Measurements from ENCODE around the gene BRAF.

The BRAF gene

GRCh38 chr7:140867467-140868462 is 57.0 kb downstream of the BRAF start:
- no peak for DNase-seq
- H3K9me3 ChIP-seq (ENCODE audit: control extremely low read depth in 1 of 5, control insufficient read depth in 4 of 5, insufficient read depth in 2 of 5, low read depth in 1 of 5, low read length in 4 of 5), result peaks cover 0 to 2% (median 0%) of the 10 kb centered on the region in 5 experiments
- no peak overlapping the region for H3K4me3 ChIP-seq (ENCODE audit: control insufficient read depth in 1 of 7, extremely low read depth in 1 of 7, insufficient read depth in 4 of 7, low read depth in 2 of 7, low read length in 6 of 7)
- 100% methylated on average over 2 of the region's 5 CpGs for WGBS (ENCODE audit: insufficient coverage)
- peaks cover 2 to 10% (median 4%) of the 10 kb centered on the region in 4 experiments for H3K36me3 ChIP-seq (ENCODE audit: control insufficient read depth in 4 of 4, insufficient read depth in 4 of 4, low read length in 3 of 4)
- H3K27ac ChIP-seq (ENCODE audit: insufficient read depth in 1 of 2, low read depth in 1 of 2, low read length in 2 of 2, poor library complexity in 1 of 2, severe bottlenecking in 2 of 2), result no peak overlapping the region
- no peaks in the 10 kb centered on the region for H3K27me3 ChIP-seq (replicated peaks in 2 of 5; ENCODE audit: control insufficient read depth in 4 of 5, insufficient read depth in 5 of 5, low read length in 4 of 5)
- CTCF ChIA-PET, result no interaction called here
- POLR2A ChIA-PET, result no interaction called here
- H3K4me1 ChIP-seq (ENCODE audit: control extremely low read depth in 1 of 4, control insufficient read depth in 4 of 4, insufficient read depth in 4 of 4, low read length in 3 of 4), result peaks cover 0 to 13% (median 5%) of the 10 kb centered on the region in 4 experiments

- H3K4me3 ChIP-seq (ENCODE audit: control insufficient read depth in 1 of 7, extremely low read depth in 1 of 7, insufficient read depth in 4 of 7, low read depth in 2 of 7, low read length in 6 of 7), result no peak overlapping the region
- DNase-seq, result no peak
- POLR2A ChIA-PET, result no interaction called here
- H3K27me3 ChIP-seq (replicated peaks in 2 of 5; ENCODE audit: control insufficient read depth in 4 of 5, insufficient read depth in 5 of 5, low read length in 4 of 5), result no peaks in the 10 kb centered on the region
- H3K36me3 ChIP-seq (ENCODE audit: control insufficient read depth in 4 of 4, insufficient read depth in 4 of 4, low read length in 3 of 4), result peaks cover 2 to 10% (median 4%) of the 10 kb centered on the region in 4 experiments
- H3K27ac ChIP-seq (ENCODE audit: insufficient read depth in 1 of 2, low read depth in 1 of 2, low read length in 2 of 2, poor library complexity in 1 of 2, severe bottlenecking in 2 of 2), result no peak overlapping the region
- H3K4me1 ChIP-seq (ENCODE audit: control extremely low read depth in 1 of 4, control insufficient read depth in 4 of 4, insufficient read depth in 4 of 4, low read length in 3 of 4), result peaks cover 0 to 13% (median 5%) of the 10 kb centered on the region in 4 experiments
- CTCF ChIA-PET, result interaction anchor here (1.4 kb wide), 1 partner anchor 30 kb away, joined by 3 read pairs; no protein-coding TSS in a partner anchor
- H3K9me3 ChIP-seq (ENCODE audit: control extremely low read depth in 1 of 5, control insufficient read depth in 4 of 5, insufficient read depth in 2 of 5, low read depth in 1 of 5, low read length in 4 of 5), result peaks cover 0 to 2% (median 0%) of the 10 kb centered on the region in 5 experiments
Observed at GRCh38 chr7:140866926-140867325, 57.8 kb downstream of the BRAF start.

GRCh38 chr7:140864732-140865131 is 60.0 kb downstream of the BRAF start:
- ChIA-PET CTCF (interaction anchor here (0.6 to 1.7 kb wide), 2 partner anchors 16 to 55 kb away, joined by 3 to 6 read pairs; no protein-coding TSS in a partner anchor), POLR2A (no interaction called here)
- no peak overlapping the region for H3K27ac ChIP-seq (ENCODE audit: insufficient read depth in 1 of 2, low read depth in 1 of 2, low read length in 2 of 2, poor library complexity in 1 of 2, severe bottlenecking in 2 of 2)
- peaks cover 0 to 2% (median 0%) of the 10 kb centered on the region in 5 experiments for H3K9me3 ChIP-seq (ENCODE audit: control extremely low read depth in 1 of 5, control insufficient read depth in 4 of 5, insufficient read depth in 2 of 5, low read depth in 1 of 5, low read length in 4 of 5)
- whole genome bisulfite sequencing (ENCODE audit: insufficient coverage), result 97% methylated on average over 3 of the region's 3 CpGs
- peaks cover 2 to 10% (median 4%) of the 10 kb centered on the region in 4 experiments for H3K36me3 ChIP-seq (ENCODE audit: control insufficient read depth in 4 of 4, insufficient read depth in 4 of 4, low read length in 3 of 4)
- no peak overlapping the region for H3K4me3 ChIP-seq (ENCODE audit: control insufficient read depth in 1 of 7, extremely low read depth in 1 of 7, insufficient read depth in 4 of 7, low read depth in 2 of 7, low read length in 6 of 7)
- DNase-seq, result no peak
- no peaks in the 10 kb centered on the region for H3K27me3 ChIP-seq (replicated peaks in 2 of 5; ENCODE audit: control insufficient read depth in 4 of 5, insufficient read depth in 5 of 5, low read length in 4 of 5)
- peaks cover 0 to under 1% (median 0%) of the 10 kb centered on the region in 4 experiments for H3K4me1 ChIP-seq (ENCODE audit: control extremely low read depth in 1 of 4, control insufficient read depth in 4 of 4, insufficient read depth in 4 of 4, low read length in 3 of 4)

- Histone ChIP-seq H3K4me3 (ENCODE audit: control insufficient read depth in 1 of 7, extremely low read depth in 1 of 7, insufficient read depth in 4 of 7, low read depth in 2 of 7, low read length in 6 of 7) (no peak overlapping the region), H3K4me1 (ENCODE audit: control extremely low read depth in 1 of 4, control insufficient read depth in 4 of 4, insufficient read depth in 4 of 4, low read length in 3 of 4) (no peaks in the 10 kb centered on the region), H3K36me3 (ENCODE audit: control insufficient read depth in 4 of 4, insufficient read depth in 4 of 4, low read length in 3 of 4) (peaks cover 2 to 10% (median 4%) of the 10 kb centered on the region in 4 experiments), H3K27me3 (replicated peaks in 2 of 5; ENCODE audit: control insufficient read depth in 4 of 5, insufficient read depth in 5 of 5, low read length in 4 of 5) (no peaks in the 10 kb centered on the region), H3K9me3 (ENCODE audit: control extremely low read depth in 1 of 5, control insufficient read depth in 4 of 5, insufficient read depth in 2 of 5, low read depth in 1 of 5, low read length in 4 of 5) (peaks cover 0 to 2% (median 0%) of the 10 kb centered on the region in 5 experiments), H3K27ac (ENCODE audit: insufficient read depth in 1 of 2, low read depth in 1 of 2, low read length in 2 of 2, poor library complexity in 1 of 2, severe bottlenecking in 2 of 2) (no peak overlapping the region)
- no peak for DNase-seq
- 100% methylated on average over 1 of the region's 4 CpGs for WGBS (ENCODE audit: insufficient coverage)
- ChIA-PET CTCF (no interaction called here), POLR2A (no interaction called here)
Observed at GRCh38 chr7:140863867-140864266, 60.9 kb downstream of the BRAF start.

GRCh38 chr7:140863184-140863583 is 61.5 kb downstream of the BRAF start:
- Histone ChIP-seq H3K9me3 (ENCODE audit: control extremely low read depth in 1 of 5, control insufficient read depth in 4 of 5, insufficient read depth in 2 of 5, low read depth in 1 of 5, low read length in 4 of 5) (peaks cover 0 to 2% (median 0%) of the 10 kb centered on the region in 5 experiments), H3K36me3 (ENCODE audit: control insufficient read depth in 4 of 4, insufficient read depth in 4 of 4, low read length in 3 of 4) (peaks cover 2 to 10% (median 4%) of the 10 kb centered on the region in 4 experiments), H3K27ac (ENCODE audit: insufficient read depth in 1 of 2, low read depth in 1 of 2, low read length in 2 of 2, poor library complexity in 1 of 2, severe bottlenecking in 2 of 2) (no peak overlapping the region), H3K4me3 (ENCODE audit: control insufficient read depth in 1 of 7, extremely low read depth in 1 of 7, insufficient read depth in 4 of 7, low read depth in 2 of 7, low read length in 6 of 7) (no peak overlapping the region), H3K27me3 (replicated peaks in 2 of 5; ENCODE audit: control insufficient read depth in 4 of 5, insufficient read depth in 5 of 5, low read length in 4 of 5) (no peaks in the 10 kb centered on the region), H3K4me1 (ENCODE audit: control extremely low read depth in 1 of 4, control insufficient read depth in 4 of 4, insufficient read depth in 4 of 4, low read length in 3 of 4) (no peaks in the 10 kb centered on the region)
- no peak for DNase-seq
- ChIA-PET POLR2A (no interaction called here), CTCF (no interaction called here)
- WGBS (ENCODE audit: insufficient coverage), result no CpG with 5 or more reads among the region's 2 CpGs

- WGBS (ENCODE audit: insufficient coverage), result 100% methylated on average over 1 of the region's 2 CpGs
- CTCF ChIA-PET, result no interaction called here
- Histone ChIP-seq H3K4me3 (ENCODE audit: control insufficient read depth in 1 of 7, extremely low read depth in 1 of 7, insufficient read depth in 4 of 7, low read depth in 2 of 7, low read length in 6 of 7) (no peak overlapping the region), H3K9me3 (ENCODE audit: control extremely low read depth in 1 of 5, control insufficient read depth in 4 of 5, insufficient read depth in 2 of 5, low read depth in 1 of 5, low read length in 4 of 5) (no peaks in the 10 kb centered on the region), H3K36me3 (ENCODE audit: control insufficient read depth in 4 of 4, insufficient read depth in 4 of 4, low read length in 3 of 4) (peaks cover 0 to 5% (median 0%) of the 10 kb centered on the region in 4 experiments), H3K27me3 (replicated peaks in 2 of 5; ENCODE audit: control insufficient read depth in 4 of 5, insufficient read depth in 5 of 5, low read length in 4 of 5) (no peaks in the 10 kb centered on the region), H3K4me1 (ENCODE audit: control extremely low read depth in 1 of 4, control insufficient read depth in 4 of 4, insufficient read depth in 4 of 4, low read length in 3 of 4) (no peaks in the 10 kb centered on the region), H3K27ac (ENCODE audit: insufficient read depth in 1 of 2, low read depth in 1 of 2, low read length in 2 of 2, poor library complexity in 1 of 2, severe bottlenecking in 2 of 2) (no peak overlapping the region)
- no peak for DNase-seq
- POLR2A ChIA-PET, result no interaction called here
Observed at GRCh38 chr7:140857048-140857447, 67.7 kb downstream of the BRAF start.

GRCh38 chr7:140841166-140841715 is 83.5 kb downstream of the BRAF start:
- peaks cover 0 to 4% (median 0%) of the 10 kb centered on the region in 5 experiments for H3K9me3 ChIP-seq (ENCODE audit: control extremely low read depth in 1 of 5, control insufficient read depth in 4 of 5, insufficient read depth in 2 of 5, low read depth in 1 of 5, low read length in 4 of 5)
- WGBS (ENCODE audit: insufficient coverage), result no CpG with 5 or more reads among the region's 1 CpG
- H3K4me3 ChIP-seq (ENCODE audit: control insufficient read depth in 1 of 7, extremely low read depth in 1 of 7, insufficient read depth in 4 of 7, low read depth in 2 of 7, low read length in 6 of 7), result peak overlapping the region in 1 of 7 experiments; percentile 23

More at GRCh38 chr7:140841166-140841715, 83.5 kb downstream of the BRAF start:
- CTCF ChIA-PET, result no interaction called here
- POLR2A ChIA-PET, result no interaction called here
- H3K4me1 ChIP-seq (ENCODE audit: control extremely low read depth in 1 of 4, control insufficient read depth in 4 of 4, insufficient read depth in 4 of 4, low read length in 3 of 4), result peaks cover 0 to 13% (median 5%) of the 10 kb centered on the region in 4 experiments
- peak in 2 of 3 donors; percentile 51 to 58 for DNase-seq
- no peaks in the 10 kb centered on the region for H3K27me3 ChIP-seq (replicated peaks in 2 of 5; ENCODE audit: control insufficient read depth in 4 of 5, insufficient read depth in 5 of 5, low read length in 4 of 5)
- peaks cover 0 to 20% (median 9%) of the 10 kb centered on the region in 4 experiments for H3K36me3 ChIP-seq (ENCODE audit: control insufficient read depth in 4 of 4, insufficient read depth in 4 of 4, low read length in 3 of 4)
- no peak overlapping the region for H3K27ac ChIP-seq (ENCODE audit: insufficient read depth in 1 of 2, low read depth in 1 of 2, low read length in 2 of 2, poor library complexity in 1 of 2, severe bottlenecking in 2 of 2)
